Choroid plexus epithelial cell (primary cell): ENCODE measurements around the gene TRAPPC5.

ENCODE experiments used
- DNase-seq: peaks from one replicate; pipeline ENCODE4 v3.0.0-alpha.2; 2010; ENCODE audit warnings: low read depth
- H3K4me3 ChIP-seq: 2 replicates; pipeline ENCODE4 v1.5.1; 2011; ENCODE audit warnings: low read depth, mild to moderate bottlenecking, control low read depth, low read length, moderate library complexity
- TF ChIP-seq, protein P1 (sequence below): conservative IDR thresholded peaks from 2 replicates; pipeline ENCODE4 v1.5.1; 2011; ENCODE audit warnings: low read depth, mild to moderate bottlenecking, control low read depth, inconsistent platforms, low read length, moderate library complexity

The TRAPPC5 gene

DNA sequence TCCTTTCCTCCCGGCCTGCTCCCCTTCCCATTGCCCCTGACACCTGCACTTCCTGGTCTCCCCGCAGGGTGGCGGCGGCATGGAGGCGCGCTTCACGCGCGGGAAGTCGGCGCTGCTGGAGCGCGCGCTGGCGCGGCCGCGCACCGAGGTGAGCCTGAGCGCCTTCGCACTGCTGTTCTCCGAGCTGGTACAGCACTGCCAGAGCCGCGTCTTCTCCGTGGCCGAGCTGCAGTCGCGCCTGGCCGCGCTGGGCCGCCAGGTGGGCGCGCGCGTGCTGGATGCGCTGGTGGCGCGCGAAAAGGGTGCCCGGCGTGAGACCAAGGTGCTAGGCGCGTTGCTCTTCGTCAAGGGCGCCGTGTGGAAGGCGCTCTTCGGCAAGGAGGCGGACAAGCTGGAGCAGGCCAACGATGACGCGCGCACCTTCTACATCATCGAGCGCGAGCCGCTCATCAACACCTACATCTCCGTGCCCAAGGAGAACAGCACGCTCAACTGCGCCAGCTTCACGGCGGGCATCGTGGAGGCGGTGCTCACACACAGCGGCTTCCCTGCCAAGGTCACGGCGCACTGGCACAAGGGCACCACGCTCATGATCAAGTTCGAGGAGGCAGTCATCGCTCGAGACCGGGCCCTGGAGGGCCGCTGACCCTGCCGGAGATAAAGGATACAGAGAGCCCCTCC, 1.7 kb downstream of the TRAPPC5 start:
- TF ChIP-seq, protein P1, sequence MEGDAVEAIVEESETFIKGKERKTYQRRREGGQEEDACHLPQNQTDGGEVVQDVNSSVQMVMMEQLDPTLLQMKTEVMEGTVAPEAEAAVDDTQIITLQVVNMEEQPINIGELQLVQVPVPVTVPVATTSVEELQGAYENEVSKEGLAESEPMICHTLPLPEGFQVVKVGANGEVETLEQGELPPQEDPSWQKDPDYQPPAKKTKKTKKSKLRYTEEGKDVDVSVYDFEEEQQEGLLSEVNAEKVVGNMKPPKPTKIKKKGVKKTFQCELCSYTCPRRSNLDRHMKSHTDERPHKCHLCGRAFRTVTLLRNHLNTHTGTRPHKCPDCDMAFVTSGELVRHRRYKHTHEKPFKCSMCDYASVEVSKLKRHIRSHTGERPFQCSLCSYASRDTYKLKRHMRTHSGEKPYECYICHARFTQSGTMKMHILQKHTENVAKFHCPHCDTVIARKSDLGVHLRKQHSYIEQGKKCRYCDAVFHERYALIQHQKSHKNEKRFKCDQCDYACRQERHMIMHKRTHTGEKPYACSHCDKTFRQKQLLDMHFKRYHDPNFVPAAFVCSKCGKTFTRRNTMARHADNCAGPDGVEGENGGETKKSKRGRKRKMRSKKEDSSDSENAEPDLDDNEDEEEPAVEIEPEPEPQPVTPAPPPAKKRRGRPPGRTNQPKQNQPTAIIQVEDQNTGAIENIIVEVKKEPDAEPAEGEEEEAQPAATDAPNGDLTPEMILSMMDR, result no peak
- DNase-seq, result no peak
- H3K4me3 ChIP-seq, result peak overlapping the region; percentile 95

DNA sequence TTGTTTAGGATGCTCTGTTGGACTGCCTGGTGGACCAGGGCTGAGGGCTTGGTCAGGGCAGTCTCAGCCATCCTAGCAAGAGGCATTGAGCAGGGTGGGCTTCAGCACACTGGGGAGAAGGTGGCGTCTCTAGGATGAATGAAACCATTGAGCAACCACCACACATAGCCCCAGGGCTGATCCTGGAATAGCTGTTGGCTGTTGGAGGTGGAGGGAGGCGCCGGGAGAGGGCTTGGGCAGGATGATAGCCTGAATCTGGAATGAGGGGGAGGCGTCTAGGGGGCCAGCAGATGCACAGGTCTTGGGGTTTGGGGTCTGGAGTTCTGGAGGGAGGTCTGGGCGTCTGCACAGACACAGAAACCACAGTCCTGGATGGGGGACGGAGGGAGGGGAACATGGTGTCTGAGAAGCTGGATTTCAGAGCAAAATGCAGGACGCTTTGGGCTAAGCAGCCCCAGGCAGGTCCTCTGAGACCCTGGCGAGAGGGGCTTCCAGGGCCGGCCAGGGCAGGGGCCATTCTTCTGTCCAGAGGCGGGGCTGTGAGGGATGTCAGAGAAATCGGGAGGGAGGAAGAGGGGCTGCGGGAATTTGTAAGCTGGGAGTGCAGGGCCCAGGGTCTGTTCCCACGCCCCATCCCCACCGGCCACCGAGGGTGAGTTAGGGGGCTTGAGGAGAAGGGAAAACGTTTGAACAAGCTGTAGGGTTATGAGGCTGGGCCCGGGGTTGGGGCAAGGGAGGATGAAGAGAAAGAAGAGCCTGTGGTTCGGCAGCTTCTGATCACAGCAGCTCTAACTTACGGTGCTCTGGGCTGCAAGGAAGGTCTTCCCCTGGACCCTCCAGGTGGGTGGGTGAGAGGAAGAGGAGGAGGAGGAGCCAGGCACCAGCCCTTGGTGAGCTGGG, 5.2 kb downstream of the TRAPPC5 start:
- DNase-seq, result no peak
- no peak overlapping the region for H3K4me3 ChIP-seq
- TF ChIP-seq, protein P1, result no peak

DNA sequence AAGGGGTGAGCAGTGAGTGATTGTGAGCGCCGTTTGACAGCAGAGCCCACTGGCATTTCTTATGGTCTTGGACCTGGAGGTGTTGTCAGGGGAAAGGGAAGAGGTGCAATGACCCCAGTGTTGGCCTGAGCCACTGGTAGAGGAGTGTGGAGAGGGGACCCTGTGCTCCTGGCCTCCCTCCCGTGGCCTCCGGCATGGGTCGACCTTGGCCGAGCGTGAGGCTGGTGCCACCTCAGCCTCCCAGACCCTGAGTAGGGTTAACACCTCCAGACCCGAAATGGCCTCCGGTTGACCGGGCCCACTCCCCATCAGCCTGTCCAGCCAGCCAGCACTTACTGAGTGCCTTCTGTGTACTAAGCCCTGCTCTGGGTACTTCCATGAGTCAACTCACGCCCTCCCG, 6.5 kb downstream of the TRAPPC5 start:
- DNase-seq, result no peak
- TF ChIP-seq, protein P1, result no peak

DNA sequence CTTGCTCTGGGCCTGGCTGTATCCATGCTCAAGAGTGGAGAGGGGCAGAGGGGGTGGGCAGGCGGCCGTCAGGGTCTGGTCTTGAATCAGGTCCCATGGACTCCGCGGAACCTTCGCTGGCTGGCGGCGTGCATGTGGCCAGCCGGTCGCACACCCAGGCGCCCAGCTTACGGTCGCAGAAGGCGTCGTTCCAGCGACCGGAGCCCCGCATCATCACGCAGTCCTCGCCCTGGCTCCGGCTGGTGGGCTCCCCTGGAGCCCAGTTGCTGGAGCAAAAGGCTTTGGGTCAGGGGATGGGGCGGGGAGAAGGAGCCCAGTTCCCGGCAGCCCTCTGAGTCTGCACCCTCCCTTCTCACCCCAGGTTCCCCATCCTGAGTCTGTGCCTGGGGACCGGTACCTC, 8.5 kb downstream of the TRAPPC5 start:
- no peak overlapping the region for H3K4me3 ChIP-seq
- DNase-seq, result no peak
- TF ChIP-seq, protein P1, result no peak

More for the DNA sequence above, 6.5 kb downstream of the TRAPPC5 start:
- no peak overlapping the region for H3K4me3 ChIP-seq

DNA sequence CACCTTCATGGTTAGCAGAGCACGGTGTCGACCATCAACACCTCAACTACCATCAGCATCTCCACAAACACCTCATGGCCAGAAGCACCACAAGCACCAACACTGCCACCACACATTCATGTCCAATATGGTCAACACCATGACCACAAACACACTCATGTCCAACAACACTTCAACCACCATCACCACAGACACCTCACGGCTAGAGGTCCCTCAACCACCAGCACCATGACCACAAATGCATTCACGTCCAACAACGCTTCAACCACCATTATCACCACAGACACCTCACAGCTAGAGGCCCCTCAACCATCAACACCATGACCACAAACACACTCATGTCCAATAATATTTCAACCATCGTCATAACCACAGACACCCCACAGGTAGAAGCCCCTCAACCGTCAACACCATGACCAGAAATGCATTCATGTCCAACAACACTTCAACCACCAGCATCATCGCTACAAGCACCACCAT, 10.2 kb downstream of the TRAPPC5 start:
- DNase-seq, result no peak

DNA sequence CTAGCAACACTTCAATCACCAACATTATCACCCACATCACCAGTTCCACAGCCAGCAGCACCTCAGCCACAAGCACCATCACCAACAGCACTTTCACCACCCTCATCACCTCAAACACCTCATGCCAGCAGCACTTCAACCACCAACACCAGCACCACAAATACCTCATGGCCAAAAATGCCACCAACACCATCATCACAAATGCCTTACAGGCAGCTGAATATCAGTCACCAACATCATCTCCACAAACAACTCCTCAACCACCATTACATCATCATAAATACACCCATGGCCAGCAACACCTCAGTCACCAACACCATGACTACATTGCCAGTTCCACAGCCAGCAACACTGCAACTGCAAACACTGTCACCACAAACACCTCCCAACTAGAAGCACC, 10.9 kb downstream of the TRAPPC5 start:
- DNase-seq, result no peak
- no peak overlapping the region for H3K4me3 ChIP-seq
- TF ChIP-seq, protein P1, result no peak

More for the DNA sequence above, 10.2 kb downstream of the TRAPPC5 start:
- H3K4me3 ChIP-seq, result no peak overlapping the region
- TF ChIP-seq, protein P1, result no peak
